NCI-H2081 (cell line): ENCODE data around the gene PRKAB1.
A peak's percentile ranks its signal among the peaks of the same experiment; 100 is the strongest.

Experiments
- DNase-seq, 2 experiments: peaks; one replicate each; lab custom pipeline; 2025; lab: John Stamatoyannopoulos, UW

The PRKAB1 gene

DNA sequence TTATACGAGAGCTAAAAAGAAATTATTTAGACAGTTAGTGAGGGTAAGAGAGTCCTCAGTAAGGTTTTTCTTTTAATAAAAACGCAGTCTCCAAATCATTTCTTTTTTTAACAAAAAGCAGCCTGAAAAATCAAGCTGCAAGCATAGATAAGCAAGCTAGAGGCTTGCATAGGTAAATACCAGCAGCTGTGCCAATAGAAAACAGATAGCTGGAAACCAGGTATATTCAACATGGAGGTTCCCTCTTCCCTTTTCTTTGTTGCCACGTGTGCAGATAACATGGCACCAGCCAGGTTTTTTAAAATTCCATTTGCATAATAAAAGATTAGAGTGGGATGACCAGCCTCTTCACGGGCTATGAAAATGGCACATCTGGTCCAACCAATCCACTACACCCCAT is 6.1 kb upstream of the PRKAB1 start:
- no peak for DNase-seq

DNA sequence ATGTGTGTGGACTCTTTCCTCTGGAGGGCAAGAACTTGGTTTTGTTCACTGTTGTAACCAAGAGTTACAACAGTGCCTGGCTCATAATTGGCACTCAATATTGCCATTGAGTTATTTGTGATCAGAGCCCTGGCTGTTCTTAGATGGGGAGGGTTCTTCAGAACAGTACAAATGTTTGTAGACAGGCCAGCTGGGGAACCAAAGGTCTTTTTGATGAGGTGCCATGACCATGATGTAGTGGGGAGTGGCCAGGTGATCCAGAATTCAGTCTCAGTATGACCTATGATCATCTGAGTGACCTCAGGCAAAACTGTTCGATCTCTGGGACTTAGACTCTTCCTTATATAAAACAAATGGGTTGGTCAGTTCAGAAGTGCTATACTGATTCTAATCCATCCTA is 3.3 kb upstream of the PRKAB1 start:
- DNase-seq = no peak

DNA sequence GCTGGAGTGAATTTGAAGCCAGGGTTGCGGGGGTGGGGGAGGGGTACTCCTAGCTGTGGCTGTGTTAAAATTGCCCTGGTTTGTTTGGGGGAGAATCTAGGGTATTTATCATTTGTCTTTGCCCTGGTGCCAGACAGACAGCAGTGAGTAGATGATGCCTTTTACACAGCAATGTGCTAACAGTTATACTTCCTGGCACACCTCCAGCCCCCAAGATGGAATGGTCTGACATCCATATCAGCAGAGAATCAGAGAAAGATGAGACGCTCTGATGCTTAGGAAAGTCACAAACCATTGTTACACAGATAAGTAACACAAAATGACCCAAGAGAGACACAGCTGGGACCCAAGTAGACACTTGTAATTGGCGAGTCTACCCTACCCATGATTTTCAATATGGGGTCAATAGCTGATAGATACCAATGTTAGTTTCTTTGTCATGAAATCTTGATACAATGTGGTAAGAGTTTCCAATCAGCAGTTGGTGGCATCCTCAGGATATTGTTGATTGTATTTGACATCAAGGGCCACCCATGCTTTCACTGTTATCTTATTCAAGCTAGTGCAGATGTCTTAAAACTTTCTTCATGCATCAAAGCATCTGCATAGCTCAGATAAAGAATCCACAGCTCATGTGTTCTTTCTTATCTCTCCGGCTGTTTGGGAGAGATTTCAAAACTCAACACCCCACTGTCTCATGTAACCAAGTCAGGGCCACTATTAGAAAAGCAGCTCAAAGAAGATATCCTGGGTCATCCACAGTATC is 2.6 kb upstream of the PRKAB1 start:
- no peak for DNase-seq

DNA sequence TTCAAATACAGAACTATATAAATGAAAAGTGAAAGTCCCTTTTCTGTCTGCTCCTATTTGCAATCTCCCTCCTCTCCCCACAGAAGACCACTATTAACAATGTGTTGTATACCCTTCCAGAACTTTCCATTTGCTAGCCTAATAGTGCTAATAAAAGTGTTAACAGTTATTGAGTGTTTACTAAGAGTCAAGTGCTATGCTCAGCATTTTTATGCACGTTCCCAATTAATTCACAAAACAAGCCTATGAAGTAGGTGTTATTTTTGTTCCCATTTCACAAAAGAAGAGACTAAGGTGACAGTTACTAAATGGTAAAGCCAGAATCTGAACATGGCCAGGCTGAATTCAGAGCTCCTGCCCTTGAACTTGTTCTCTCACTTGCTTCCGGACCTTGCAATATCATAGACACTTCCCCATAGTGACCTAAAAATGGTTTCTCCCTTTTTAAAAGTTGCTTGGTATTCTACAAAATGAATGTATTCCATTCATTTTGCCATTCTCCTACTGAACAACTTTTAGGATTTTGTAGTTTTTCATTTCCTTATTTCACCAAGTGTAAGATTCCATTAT is 1.6 kb upstream of the PRKAB1 start:
- no peak for DNase-seq

DNA sequence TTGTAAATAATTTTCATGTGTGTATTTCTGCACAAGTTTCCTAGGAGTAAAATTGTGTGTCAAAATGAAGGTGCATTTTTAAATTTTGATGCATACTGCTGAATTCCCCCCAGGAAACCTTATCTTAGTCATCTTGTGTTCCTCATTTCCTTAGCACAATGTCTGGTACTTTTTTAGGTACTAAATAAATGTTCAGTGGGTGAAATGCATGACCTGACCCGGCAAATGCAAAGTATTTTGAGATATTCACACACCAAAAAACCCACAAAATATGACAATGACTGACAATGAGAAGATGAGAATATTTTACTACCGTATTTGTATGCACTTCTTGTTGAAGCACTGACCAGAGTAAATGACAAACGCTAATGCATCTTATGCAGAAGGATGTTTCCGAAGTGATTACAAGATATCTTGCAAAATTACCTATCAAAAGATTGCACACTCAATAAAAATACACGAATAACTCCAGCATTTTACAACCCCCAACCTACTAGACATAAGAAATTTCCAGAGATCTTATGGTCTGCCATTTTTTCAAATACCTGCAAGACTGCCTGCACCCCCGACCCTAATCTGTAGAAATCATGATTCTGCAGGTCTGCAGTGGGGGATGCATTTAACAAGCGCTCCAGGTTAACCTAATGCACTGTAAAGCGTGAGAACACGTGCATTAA is 895 bp upstream of the PRKAB1 start:
- DNase-seq = no peak

DNA sequence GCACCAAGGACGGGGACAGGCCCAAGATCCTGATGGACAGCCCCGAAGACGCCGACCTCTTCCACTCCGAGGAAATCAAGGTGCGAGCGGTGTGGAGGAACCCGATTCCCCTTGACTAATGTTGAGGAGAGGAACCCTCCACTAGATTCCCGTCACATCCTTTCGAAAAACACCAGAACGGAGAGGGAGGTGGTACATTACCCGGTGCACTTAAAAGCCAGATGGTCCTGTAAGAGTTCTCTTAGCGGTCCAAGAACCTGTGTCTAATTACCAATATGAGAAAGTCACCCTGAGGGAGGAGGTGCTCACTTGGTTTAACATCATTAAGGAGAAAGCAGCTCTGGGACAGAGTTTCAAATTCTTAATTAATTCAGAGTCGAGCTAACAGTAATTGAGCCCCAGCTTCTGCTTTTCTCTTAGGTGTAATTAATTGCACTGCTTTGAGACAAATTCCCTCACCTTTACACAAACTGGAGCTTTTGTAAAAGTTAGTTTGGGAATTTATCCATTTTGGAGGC is 450 bp downstream of the PRKAB1 start:
- DNase-seq = peak in 1 of 2 experiments; percentile 36

DNA sequence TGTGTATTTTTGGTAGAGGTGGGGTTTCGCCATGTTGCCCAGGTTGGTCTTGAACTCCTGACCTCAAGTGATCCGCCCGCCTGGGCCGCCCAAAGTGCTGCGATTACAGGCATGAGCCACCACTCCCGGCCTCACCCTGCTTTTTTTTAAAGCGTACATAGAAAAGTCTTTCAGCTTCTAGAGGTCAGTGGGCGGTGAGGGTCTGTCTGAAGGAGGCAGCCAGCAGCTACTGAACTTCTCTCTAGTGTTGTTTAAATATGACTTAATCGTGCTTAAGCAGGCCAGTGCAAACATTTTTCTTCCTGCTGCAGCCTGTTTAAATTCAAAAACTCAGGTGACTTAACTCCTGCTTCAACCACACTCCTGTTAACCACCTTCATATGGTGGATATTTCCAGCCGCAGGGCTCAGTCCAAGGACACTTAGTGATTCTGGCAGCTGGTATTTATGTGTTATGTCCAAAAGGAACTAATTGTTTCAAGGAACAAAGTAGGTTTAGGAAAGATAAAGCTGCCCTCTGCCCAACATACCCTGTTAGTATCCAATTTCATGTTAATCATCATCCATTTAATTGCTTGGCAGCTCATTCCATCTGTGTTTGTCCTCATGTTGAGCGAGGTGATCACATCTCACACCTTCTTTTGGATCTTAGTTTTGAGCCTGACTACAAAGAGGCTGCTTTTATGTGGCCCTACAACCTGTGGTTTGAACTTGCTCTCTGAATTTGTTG is 2.0 kb downstream of the PRKAB1 start:
- DNase-seq = peak; percentile 42 to 70

DNA sequence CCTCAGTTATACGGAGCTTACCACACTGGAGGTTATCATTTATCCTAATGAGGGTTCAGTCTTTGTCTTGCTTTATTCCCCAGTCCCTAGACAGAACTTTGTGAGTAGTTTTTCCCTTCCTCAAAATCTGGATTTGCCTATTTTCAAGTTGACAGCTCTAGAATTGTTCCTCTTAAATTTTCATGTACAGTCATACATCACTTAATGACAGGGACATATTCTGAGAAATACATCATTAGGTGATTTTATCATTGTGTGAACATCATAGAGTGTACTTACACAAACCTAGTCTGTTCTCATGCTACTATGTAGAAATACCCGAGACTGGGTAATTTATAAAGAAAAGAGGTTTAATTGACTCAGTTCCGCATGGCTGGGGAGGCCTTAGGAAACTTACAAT is 3.1 kb downstream of the PRKAB1 start:
- DNase-seq = no peak

DNA sequence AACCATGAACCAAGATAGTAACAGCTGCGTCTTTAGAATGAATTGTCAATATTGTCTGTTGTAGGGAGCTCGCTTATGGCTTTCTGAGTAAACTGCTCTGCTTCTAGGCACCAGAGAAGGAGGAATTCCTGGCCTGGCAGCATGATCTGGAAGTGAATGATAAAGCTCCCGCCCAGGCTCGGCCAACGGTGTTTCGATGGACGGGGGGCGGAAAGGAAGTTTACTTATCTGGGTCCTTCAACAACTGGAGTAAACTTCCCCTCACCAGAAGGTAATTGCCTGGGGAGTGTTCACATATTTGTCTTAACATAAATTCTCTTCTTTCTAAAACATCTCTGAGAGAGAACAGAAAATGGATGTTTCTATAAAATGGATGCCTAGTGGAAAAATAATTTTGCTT is 4.3 kb downstream of the PRKAB1 start:
- no peak for DNase-seq

DNA sequence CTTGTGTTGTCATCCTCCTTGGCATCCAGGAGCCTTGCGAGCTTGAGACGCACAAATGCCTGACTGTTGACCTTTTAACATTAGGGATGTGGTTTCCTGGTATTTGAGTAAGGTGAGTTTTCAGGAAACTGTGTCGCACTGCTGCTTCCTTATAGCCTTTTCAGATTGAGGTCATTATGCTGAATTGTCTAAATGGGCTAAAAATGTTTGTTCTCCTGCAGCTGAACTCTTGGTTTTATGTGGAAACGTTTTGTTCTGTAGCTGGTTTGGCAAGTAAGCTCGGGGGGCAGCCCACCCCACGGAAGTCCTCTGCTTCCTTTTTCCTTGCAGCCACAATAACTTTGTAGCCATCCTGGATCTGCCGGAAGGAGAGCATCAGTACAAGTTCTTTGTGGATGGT is 5.7 kb downstream of the PRKAB1 start:
- DNase-seq = no peak

DNA sequence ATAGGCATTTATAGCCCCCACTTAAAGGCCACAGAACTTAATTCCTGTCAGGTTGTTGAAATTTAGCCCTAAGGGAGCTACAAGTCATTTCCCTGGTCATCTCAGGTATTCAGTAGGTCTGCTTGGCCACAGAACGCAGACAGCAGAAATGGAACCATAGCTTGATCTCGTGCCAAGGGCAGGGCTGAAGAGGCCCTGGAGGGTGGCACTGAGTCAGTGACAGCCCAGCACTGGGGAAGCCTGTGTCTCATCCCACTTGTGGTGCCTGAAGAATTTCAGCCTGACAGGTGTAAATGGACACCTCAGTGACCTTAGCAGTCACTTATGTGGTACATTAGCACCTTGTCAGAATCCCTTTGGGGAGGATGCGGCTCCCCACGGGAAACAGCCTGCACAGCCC is 6.6 kb downstream of the PRKAB1 start:
- DNase-seq = no peak

DNA sequence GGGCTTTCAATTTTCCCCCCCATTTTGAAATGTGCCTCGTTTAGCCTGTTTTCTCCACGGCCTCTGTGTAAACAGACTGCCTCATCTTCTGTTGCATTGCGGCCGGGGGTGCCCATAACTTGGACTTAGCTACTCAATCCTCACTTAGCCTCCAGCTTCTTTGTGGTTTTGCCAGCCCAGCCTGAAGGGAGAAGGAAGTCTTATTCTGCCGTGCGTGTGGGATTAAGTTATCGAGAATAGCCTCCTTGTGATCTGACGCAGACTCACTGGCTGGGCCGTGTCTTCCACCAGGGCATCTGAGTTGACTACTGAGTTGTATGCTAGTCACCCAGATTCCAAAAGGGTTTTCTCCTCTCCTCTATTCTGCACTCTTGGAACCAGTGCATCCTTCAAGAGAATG is 8.1 kb downstream of the PRKAB1 start:
- no peak for DNase-seq

DNA sequence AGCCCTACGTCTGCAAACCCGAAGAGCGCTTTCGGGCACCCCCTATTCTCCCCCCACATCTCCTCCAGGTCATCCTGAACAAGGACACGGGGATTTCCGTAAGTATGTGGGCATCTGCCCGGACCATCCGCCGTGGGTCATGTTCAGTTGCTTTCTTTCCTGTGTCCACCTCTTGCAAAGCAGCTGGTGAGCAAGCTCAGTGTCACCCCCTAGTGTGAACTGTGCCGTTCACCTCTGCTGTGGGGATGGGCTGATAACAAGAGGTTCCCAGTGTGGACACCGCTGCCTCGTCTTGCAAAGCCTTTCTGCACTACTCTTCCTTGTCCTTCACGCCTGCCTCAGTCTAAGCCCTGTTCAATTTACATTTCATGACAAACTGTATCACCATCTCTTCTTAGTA is 8.6 kb downstream of the PRKAB1 start:
- no peak for DNase-seq

DNA sequence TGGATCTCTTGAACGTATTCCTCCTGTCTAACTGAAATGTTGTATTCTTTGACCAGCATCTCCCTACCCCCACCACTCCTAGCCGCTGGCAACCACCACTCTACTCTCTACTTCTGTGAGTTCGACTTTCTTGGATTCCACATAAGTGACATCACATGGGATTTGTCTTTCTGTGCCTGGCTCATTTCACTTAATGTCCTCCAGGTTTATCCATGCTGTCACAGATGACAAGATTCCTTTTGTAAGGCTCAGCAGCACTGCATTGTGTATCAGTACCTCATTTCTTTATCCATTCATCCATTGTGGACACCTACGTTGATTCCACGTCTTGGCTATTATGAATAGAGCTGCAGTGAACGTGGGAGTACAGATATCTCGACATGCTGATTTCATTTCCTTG is 10.5 kb downstream of the PRKAB1 start:
- DNase-seq = no peak

DNA sequence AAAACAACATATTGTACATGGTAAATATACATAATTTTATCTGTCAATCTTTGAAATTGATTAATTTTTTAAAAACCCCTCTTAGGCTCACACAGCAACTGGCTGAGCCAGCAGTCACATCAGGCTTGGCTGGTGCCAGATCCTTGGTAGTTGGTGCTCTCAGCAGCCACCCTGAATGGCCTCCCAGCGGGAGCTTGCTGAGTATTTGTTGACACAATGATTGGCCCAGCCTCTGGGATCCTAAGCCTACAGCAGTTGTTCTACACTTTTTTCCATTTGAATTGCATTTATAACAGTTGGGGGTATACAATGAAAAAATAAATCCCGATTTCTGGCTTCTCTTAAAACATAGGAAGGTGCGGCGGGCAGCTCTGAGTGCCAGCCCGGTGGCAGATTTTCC is 11.1 kb downstream of the PRKAB1 start:
- DNase-seq = peak; percentile 81 to 96

DNA sequence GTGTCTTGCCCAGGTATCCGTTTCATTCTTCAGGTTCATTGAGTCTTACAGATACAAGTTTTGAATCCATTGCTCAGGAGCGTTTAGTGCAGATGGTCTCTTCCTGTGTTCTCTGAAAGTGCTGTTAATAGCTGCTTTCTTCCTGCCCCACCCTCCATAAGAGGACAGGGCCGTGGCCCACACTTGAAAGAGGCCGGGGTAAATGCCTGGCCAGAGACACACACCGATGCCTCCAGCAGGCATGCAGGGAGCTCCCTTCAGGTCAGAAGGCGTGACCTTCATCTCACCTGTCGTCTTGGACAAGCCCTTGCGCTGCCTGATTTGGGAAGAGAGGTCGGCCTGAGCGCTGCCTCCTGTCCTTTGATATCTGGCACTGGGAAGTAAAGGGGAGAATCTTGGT is 11.6 kb downstream of the PRKAB1 start:
- DNase-seq = no peak

DNA sequence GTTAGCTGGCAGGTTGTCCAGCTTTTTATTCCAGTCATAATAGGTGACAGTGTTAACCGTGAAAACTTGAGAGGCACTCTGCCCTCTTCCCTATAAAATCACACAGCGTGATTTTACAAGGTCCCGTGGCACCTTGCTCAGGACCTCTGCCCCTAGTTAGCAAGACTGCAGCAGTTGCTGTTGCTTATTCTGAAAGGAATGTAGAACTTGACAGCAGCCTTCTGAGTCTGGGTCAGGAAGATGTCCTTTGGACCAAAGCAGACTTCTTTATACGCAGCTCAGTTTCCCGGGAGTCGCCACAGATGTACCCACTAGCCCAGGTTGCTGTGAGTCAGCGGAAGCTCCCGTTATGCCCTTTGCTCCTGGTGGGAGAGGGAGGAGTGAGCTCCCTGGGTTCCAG is 13.2 kb downstream of the PRKAB1 start:
- DNase-seq = no peak

DNA sequence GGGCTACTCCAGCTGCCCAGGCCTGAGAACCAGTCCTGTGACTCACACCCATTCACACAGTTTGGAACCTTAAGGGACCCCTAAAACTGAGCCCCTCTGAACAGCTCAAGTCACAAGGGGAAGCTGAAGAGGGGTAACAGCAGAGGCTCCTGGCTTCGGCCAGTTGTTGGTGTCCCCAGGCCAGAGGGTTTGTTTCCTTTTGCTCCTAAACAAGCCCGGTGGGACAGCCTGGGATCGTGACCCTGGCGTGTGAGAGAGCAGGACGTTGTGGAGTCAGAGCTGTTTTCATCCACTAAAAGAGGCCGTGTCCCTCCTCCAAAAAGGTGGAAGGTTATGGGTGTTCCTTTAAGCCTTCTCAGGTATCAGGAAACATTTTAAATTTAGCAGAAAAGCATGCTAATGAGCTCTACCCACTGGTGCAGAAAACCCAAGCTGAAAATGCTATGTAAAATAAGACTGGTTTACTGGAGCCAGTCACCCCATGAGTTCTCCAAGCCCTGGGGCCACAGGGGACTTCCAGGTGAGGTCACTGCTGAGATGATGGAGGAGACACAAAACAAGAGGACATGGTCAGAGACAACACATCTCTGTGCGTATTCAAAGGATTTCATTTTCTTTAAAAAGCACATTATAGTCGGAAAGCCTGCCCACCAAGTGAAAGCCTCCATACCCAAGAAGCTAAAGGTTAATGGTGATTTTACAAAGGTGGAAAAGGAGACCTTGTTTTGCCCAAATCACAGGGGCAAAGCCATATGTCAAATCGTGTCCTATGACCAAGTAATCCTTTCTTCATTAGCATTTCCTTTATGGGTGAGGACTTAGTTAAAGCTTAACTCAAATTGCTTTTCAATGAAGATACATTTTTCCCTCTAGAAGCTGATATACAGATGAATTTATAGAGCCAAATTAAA is 14.1 kb downstream of the PRKAB1 start:
- DNase-seq = no peak

DNA sequence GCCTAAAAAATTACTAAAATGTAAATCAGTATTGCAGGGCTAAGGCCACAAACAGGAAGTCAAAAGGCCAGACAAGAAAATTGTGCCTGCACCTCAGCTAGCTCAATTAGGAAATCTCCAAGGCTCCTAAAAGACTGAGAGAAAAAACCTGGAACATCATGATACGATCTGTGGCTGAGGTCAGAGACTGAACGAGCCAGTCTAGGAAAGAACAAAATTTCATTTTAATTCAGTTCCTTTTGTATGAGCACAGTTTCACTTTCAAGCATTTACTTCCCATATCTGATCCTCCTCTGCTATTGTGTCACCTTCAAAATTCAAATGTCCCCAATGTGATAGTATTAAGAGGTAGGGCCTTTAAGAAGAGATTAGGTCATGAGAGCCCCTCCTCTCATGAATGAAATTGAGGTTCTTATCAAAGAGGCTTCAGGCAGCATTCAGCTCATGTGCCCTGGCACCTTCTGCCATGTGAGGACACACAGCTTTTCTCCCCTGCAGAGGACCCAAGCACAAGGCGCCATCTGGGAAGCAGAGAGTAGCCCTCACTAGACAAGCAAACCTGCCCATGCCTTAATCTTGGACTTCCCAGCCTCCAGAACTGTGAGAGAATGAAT is 14.8 kb downstream of the PRKAB1 start:
- DNase-seq = no peak

DNA sequence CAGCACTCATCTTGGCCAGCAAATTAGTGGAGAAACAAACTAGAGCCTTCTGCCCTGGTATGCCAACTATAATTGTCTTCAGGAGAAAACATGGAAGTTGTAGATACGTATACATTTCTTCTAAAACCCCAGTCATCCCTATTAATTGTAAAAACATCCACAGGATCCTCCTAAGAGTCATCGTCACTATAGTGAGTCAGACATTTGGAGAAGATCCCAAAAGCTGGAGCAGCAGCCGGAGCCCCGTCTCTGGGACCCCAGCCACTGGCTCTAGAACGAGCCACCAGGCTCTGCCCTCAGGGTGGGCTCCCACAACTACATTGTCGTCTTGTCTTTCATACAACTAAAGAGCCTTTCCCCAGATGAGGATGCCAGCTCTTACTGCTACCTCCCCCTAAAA is 15.5 kb downstream of the PRKAB1 start:
- no peak for DNase-seq

DNA sequence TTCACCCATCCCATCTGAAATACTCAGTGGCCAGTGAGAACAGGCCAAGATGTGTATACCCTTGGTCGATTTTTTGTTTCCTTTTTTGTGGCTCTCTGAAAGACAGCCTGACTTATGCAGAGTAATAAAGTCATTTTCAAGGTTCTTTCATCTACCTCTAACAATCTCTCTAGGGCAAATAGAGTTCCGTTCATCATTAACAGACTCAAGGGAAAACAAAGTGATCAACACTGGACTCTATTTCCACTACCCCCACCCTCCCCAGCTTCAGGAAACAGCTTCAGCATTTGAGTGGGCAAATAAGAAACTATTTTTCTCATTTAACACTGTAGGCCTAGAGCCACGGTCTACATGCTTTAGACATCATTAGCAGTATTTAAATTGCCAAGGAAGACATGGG is 15.9 kb downstream of the PRKAB1 start:
- DNase-seq = no peak
